ENCODE measurements around the gene TMEM200A.

Gene TMEM200A

DNA sequence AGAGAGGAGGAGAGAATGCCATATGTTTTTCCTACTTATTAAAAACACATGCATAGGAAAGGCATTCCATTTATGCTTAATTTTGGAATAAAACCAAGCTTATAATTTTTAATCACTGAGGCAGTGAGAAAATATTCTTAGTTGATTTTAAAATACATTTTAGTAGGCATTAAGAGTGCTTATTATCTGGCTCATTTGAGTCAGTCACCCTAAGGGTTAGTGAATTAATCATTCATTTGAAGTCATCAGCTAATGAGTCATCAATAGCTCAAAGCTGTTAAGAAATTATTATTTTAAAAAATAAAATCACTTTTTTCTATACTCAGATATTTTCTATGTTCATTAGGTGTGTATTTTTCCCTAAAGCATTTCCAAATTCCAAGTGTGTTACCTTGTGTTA, 81.6 kb downstream of the TMEM200A start:
- TF ChIP-seq, protein P1, sequence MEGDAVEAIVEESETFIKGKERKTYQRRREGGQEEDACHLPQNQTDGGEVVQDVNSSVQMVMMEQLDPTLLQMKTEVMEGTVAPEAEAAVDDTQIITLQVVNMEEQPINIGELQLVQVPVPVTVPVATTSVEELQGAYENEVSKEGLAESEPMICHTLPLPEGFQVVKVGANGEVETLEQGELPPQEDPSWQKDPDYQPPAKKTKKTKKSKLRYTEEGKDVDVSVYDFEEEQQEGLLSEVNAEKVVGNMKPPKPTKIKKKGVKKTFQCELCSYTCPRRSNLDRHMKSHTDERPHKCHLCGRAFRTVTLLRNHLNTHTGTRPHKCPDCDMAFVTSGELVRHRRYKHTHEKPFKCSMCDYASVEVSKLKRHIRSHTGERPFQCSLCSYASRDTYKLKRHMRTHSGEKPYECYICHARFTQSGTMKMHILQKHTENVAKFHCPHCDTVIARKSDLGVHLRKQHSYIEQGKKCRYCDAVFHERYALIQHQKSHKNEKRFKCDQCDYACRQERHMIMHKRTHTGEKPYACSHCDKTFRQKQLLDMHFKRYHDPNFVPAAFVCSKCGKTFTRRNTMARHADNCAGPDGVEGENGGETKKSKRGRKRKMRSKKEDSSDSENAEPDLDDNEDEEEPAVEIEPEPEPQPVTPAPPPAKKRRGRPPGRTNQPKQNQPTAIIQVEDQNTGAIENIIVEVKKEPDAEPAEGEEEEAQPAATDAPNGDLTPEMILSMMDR (IDR thresholded peaks at IDR 0.05; ENCODE audit: insufficient read depth, low read depth, low read length, missing control alignments), result no peak
- DNase-seq (ENCODE audit: low read depth), result no peak
- H3K4me3 ChIP-seq (ENCODE audit: low read depth, low read length), result no peak overlapping the region

DNA sequence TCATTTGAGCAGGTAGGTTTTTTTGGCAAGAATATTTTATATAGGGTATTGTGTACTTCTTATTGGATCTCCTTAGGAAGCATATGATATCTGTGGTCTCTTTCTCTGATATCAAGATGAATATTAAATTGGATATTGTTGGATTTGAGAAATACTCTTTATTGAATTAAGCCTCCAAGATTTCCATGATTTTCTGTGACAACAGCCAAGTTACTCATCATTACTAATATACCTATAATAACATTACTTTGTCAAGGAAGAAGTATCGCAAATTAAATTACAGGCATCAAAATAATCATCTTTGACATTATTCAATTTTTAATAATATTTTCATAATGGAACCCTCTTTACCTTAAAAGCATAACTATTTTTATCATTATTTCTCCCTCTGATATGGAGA, 86.5 kb downstream of the TMEM200A start:
- TF ChIP-seq, protein P1 (IDR thresholded peaks at IDR 0.05; ENCODE audit: insufficient read depth, low read depth, low read length, missing control alignments), result no peak

DNA sequence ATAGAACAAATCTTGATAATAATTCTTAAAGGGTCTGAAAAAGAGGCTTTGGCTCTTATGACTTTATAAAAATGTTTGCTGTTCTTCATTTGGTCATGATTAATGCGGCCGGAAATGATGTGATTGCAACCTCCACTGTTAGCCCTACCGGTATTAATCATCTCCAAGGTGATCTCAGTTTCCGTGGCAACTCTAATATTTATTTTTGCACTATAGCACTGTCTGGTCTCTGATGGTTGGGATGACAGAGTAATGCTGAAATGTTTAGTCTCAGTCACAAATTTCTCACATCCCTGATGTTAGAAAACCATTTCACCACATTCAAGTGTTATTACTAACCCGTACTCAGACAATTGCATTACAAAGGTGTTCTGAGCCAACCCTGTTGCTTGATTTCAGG, 87.4 kb downstream of the TMEM200A start:
- peak; percentile 62 for DNase-seq (ENCODE audit: low read depth)
- H3K4me3 ChIP-seq (ENCODE audit: low read depth, low read length), result no peak overlapping the region
- TF ChIP-seq, protein P1 (IDR thresholded peaks at IDR 0.05; ENCODE audit: insufficient read depth, low read depth, low read length, missing control alignments), result no peak

More for the DNA sequence above, 86.5 kb downstream of the TMEM200A start:
- no peak overlapping the region for H3K4me3 ChIP-seq (ENCODE audit: low read depth, low read length)
- no peak for DNase-seq (ENCODE audit: low read depth)

DNA sequence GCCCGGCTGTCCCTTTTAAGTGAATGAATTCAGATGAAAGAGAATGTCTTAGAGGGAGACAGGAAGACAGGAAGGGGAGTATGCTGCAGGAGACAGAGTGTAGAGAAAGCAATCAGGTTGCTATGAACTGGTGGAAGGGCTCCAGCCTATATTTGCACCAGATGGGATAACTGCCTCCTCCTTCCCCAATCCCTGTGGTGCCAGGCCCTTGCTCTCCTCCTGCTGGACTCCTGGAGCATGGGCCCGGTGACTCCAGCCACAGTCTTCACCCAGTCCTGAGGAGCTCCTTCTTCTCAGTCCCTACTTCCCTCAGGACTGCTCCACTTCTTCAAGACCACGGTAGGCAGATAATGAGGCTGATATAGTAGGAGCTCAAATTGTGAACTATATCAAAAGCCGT, 91.8 kb downstream of the TMEM200A start:
- DNase-seq (ENCODE audit: low read depth), result no peak
- TF ChIP-seq, protein P1 (IDR thresholded peaks at IDR 0.05; ENCODE audit: insufficient read depth, low read depth, low read length, missing control alignments), result no peak
- H3K4me3 ChIP-seq (ENCODE audit: low read depth, low read length), result no peak overlapping the region

DNA sequence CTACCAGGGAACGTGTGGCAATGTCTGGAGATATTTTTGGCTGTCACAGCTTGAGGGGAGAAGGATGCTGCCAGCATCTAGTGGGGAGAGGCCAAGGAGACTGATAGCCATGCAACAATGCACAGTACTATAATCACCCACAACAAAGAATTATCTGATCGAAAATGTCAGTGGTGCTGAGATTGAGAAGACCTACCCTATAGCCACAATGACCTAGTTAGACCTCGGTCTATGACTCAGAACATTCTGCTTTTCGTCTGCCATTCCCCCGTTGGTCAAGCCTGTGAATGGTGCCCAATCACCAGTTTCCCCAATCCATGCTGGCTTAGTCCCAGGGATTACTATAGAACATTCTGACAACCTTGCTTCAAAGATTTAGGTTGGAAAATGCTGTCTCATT, 93.5 kb downstream of the TMEM200A start:
- DNase-seq (ENCODE audit: low read depth), result no peak
- no peak overlapping the region for H3K4me3 ChIP-seq (ENCODE audit: low read depth, low read length)
- TF ChIP-seq, protein P1 (IDR thresholded peaks at IDR 0.05; ENCODE audit: insufficient read depth, low read depth, low read length, missing control alignments), result no peak

DNA sequence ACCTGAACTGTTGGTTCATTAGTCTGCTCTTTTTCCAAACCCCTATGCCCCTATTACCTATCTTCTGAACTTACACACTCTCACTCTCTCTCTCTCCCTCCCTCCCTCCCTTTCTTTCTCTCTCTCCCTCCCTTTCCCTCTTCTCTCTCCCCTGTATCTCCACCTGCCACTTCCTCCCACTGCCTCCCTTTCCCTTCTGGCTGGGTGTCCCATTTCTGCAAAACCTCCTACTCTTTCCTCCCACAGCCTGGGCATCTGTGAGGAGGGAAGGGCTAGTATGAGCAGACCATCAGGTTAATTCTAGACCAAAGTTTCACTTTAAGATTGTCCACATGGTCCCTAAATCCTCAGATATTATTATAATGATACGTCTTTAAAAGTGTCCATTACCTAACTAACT, 95.1 kb downstream of the TMEM200A start:
- TF ChIP-seq, protein P1 (IDR thresholded peaks at IDR 0.05; ENCODE audit: insufficient read depth, low read depth, low read length, missing control alignments), result no peak
- DNase-seq (ENCODE audit: low read depth), result no peak
- no peak overlapping the region for H3K4me3 ChIP-seq (ENCODE audit: low read depth, low read length)

DNA sequence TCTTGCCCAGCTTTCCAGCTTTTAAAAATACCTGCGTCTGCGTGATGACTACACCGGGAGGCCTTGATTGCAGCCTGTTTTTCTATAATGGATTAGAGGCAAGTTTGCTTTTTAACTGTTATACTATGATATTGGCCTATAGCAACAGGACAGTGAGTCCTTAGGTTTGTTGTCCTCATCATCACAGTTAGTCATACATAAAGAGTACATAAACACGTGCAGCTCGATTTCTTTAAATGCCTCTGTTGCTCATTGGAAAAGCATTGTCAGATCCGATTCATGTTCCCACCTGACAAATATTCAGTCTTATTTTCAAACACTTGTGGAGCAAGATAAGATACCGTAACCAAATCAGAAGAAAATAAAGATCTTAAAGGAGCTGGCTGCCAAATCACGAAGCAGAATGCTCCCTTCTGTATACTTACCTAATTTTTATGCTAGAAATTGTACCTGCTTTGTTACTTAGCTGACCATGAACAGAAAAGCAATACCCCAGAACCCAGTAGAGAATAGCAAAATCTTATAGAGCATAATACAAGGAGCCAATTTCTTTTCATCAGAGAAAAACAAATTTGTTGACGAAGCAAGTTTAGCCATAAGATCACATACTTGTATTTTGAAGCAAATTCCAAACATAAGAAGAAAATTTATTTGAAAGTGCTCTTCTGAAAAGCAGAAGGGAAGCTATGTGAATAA, 100.4 kb downstream of the TMEM200A start:
- no peak for DNase-seq (ENCODE audit: low read depth)
- no peak overlapping the region for H3K4me3 ChIP-seq (ENCODE audit: low read depth, low read length)
- TF ChIP-seq, protein P1 (IDR thresholded peaks at IDR 0.05; ENCODE audit: insufficient read depth, low read depth, low read length, missing control alignments), result no peak

Measured in GM12865 (cell line).